Stimulated activated naive B cell treated with anti-CD40 and anti-IgM and Interleukin-4, amounts not matched to agents 10 μg/mL and 1 μg/mL and 100 μg/mL, for 72 hours (primary cell): Measurements from ENCODE around the gene NEGR1.
"Not testable (repeated sequence)": the region's sequence is repeated elsewhere in the genome, so short reads cannot be mapped to it uniquely, and the experiment has no call there.

Experiments
- ATAC-seq, 2 donors: fragments of 150-1000 bp; cut with Tn5 transposase; replicated peaks; 2 replicates each; pipeline ENCODE4 v1.10.0; 2021; ENCODE audit warnings: moderate library complexity in 1 of 2
- DNase-seq: peaks from one replicate; pipeline ENCODE4 v3.0.0; 2021
- H3K27ac Mint-ChIP-seq: one replicate; pipeline ENCODE4 v1.8.0; 2022; ENCODE audit warnings: mild to moderate bottlenecking, mixed read lengths
- H3K27me3 Mint-ChIP-seq, 2 donors: one replicate each; pipeline ENCODE4 v1.8.0; 2022; ENCODE audit warnings: mixed read lengths in 2 of 2
- H3K36me3 Mint-ChIP-seq, 2 donors: one replicate each; pipeline ENCODE4 v1.8.0; 2022; ENCODE audit warnings: mixed read lengths in 2 of 2, mild to moderate bottlenecking in 1 of 2
- H3K4me1 Mint-ChIP-seq, 2 donors: one replicate each; pipeline ENCODE4 v1.8.0; 2022; ENCODE audit warnings: mixed read lengths in 2 of 2, mild to moderate bottlenecking in 1 of 2
- H3K4me3 Mint-ChIP-seq, 2 donors: one replicate each; pipeline ENCODE4 v1.8.0; 2022; ENCODE audit warnings: mild to moderate bottlenecking in 2 of 2, mixed read lengths in 2 of 2, moderate library complexity in 1 of 2
- H3K9me3 Mint-ChIP-seq, 2 donors: one replicate each; pipeline ENCODE4 v1.8.0; 2022; ENCODE audit warnings: mixed read lengths in 2 of 2, mild to moderate bottlenecking in 1 of 2

The NEGR1 gene

GRCh38 chr1:71948561-71948960, 333.8 kb downstream of the NEGR1 start:
- H3K27ac Mint-ChIP-seq, result no peak overlapping the region
- ATAC-seq (no peak), DNase-seq (no peak)
- H3K4me3 Mint-ChIP-seq, result no peak overlapping the region
- H3K4me1 Mint-ChIP-seq, result peaks cover 0 to 4% of the 10 kb centered on the region in 2 donors
- no peaks in the 10 kb centered on the region for H3K27me3 Mint-ChIP-seq
- H3K9me3 Mint-ChIP-seq, result no peaks in the 10 kb centered on the region
- no peaks in the 10 kb centered on the region for H3K36me3 Mint-ChIP-seq

GRCh38 chr1:71944006-71944405, 338.3 kb downstream of the NEGR1 start:
- DNase-seq, result no peak
- no peaks in the 10 kb centered on the region for H3K9me3 Mint-ChIP-seq
- no peaks in the 10 kb centered on the region for H3K27me3 Mint-ChIP-seq
- no peaks in the 10 kb centered on the region for H3K4me1 Mint-ChIP-seq
- no peak overlapping the region for H3K27ac Mint-ChIP-seq
- no peak overlapping the region for H3K4me3 Mint-ChIP-seq
- no peak for ATAC-seq
- no peaks in the 10 kb centered on the region for H3K36me3 Mint-ChIP-seq

GRCh38 chr1:71940261-71940660, 342.1 kb downstream of the NEGR1 start:
- no peaks in the 10 kb centered on the region for H3K9me3 Mint-ChIP-seq
- no peak overlapping the region for H3K27ac Mint-ChIP-seq
- no peak for DNase-seq
- H3K4me1 Mint-ChIP-seq, result no peaks in the 10 kb centered on the region
- H3K27me3 Mint-ChIP-seq, result no peaks in the 10 kb centered on the region
- H3K4me3 Mint-ChIP-seq, result no peak overlapping the region
- no peaks in the 10 kb centered on the region for H3K36me3 Mint-ChIP-seq
- ATAC-seq, result no peak

GRCh38 chr1:71930511-71930910, 351.8 kb downstream of the NEGR1 start:
- ATAC-seq (no peak), DNase-seq (no peak)
- Mint-ChIP-seq H3K36me3 (no peaks in the 10 kb centered on the region), H3K4me1 (no peaks in the 10 kb centered on the region), H3K9me3 (no peaks in the 10 kb centered on the region), H3K27ac (no peak overlapping the region), H3K4me3 (no peak overlapping the region), H3K27me3 (no peaks in the 10 kb centered on the region)

GRCh38 chr1:71921935-71922559, 360.3 kb downstream of the NEGR1 start:
- Mint-ChIP-seq H3K4me3 (no peak overlapping the region), H3K36me3 (no peaks in the 10 kb centered on the region), H3K27me3 (no peaks in the 10 kb centered on the region), H3K4me1 (no peaks in the 10 kb centered on the region), H3K27ac (no peak overlapping the region), H3K9me3 (no peaks in the 10 kb centered on the region)
- DNase-seq (no peak), ATAC-seq (no peak)

- Mint-ChIP-seq H3K4me3 (no peak overlapping the region), H3K9me3 (no peaks in the 10 kb centered on the region), H3K27ac (no peak overlapping the region), H3K4me1 (no peaks in the 10 kb centered on the region), H3K36me3 (no peaks in the 10 kb centered on the region), H3K27me3 (no peaks in the 10 kb centered on the region)
- no peak for ATAC-seq
- no peak for DNase-seq
Measured at GRCh38 chr1:71921204-71921603, 361.1 kb downstream of the NEGR1 start.

- H3K4me1 Mint-ChIP-seq, result no peaks in the 10 kb centered on the region
- no peaks in the 10 kb centered on the region for H3K27me3 Mint-ChIP-seq
- no peak overlapping the region for H3K4me3 Mint-ChIP-seq
- no peak for ATAC-seq
- H3K36me3 Mint-ChIP-seq, result no peaks in the 10 kb centered on the region
- DNase-seq, result no peak
- no peaks in the 10 kb centered on the region for H3K9me3 Mint-ChIP-seq
- H3K27ac Mint-ChIP-seq, result no peak overlapping the region
Measured at GRCh38 chr1:71920556-71920955, 361.8 kb downstream of the NEGR1 start.

- Mint-ChIP-seq H3K36me3 (no peaks in the 10 kb centered on the region), H3K4me3 (no peak overlapping the region), H3K27ac (no peak overlapping the region), H3K27me3 (no peaks in the 10 kb centered on the region), H3K9me3 (no peaks in the 10 kb centered on the region), H3K4me1 (no peaks in the 10 kb centered on the region)
- ATAC-seq (no peak), DNase-seq (no peak)
Measured at GRCh38 chr1:71919811-71920509, 362.4 kb downstream of the NEGR1 start.

GRCh38 chr1:71918630-71919029, 363.7 kb downstream of the NEGR1 start:
- Mint-ChIP-seq H3K9me3 (no peaks in the 10 kb centered on the region), H3K36me3 (no peaks in the 10 kb centered on the region), H3K27me3 (no peaks in the 10 kb centered on the region), H3K4me3 (no peak overlapping the region), H3K4me1 (no peaks in the 10 kb centered on the region), H3K27ac (no peak overlapping the region)
- DNase-seq (no peak), ATAC-seq (no peak)

GRCh38 chr1:71916894-71917293, 365.4 kb downstream of the NEGR1 start:
- Mint-ChIP-seq H3K27ac (no peak overlapping the region), H3K4me3 (no peak overlapping the region)

GRCh38 chr1:71914626-71915025, 367.7 kb downstream of the NEGR1 start:
- Mint-ChIP-seq H3K36me3 (no peaks in the 10 kb centered on the region), H3K9me3 (no peaks in the 10 kb centered on the region), H3K4me3 (no peak overlapping the region), H3K27ac (no peak overlapping the region), H3K27me3 (no peaks in the 10 kb centered on the region), H3K4me1 (no peaks in the 10 kb centered on the region)
- DNase-seq (no peak), ATAC-seq (no peak)

More at GRCh38 chr1:71916894-71917293, 365.4 kb downstream of the NEGR1 start:
- no peaks in the 10 kb centered on the region for H3K9me3 Mint-ChIP-seq
- no peaks in the 10 kb centered on the region for H3K4me1 Mint-ChIP-seq
- H3K36me3 Mint-ChIP-seq, result no peaks in the 10 kb centered on the region
- no peak for DNase-seq
- no peak for ATAC-seq
- H3K27me3 Mint-ChIP-seq, result no peaks in the 10 kb centered on the region

GRCh38 chr1:71908871-71909390, 373.4 kb downstream of the NEGR1 start:
- ATAC-seq (no peak), DNase-seq (no peak)
- H3K27ac Mint-ChIP-seq, result no peak overlapping the region
- H3K27me3 Mint-ChIP-seq, result no peaks in the 10 kb centered on the region
- H3K9me3 Mint-ChIP-seq, result no peaks in the 10 kb centered on the region
- no peaks in the 10 kb centered on the region for H3K4me1 Mint-ChIP-seq
- H3K36me3 Mint-ChIP-seq, result no peaks in the 10 kb centered on the region
- no peak overlapping the region for H3K4me3 Mint-ChIP-seq

GRCh38 chr1:71908303-71908702, 374.0 kb downstream of the NEGR1 start:
- DNase-seq, result no peak
- H3K4me1 Mint-ChIP-seq, result no peaks in the 10 kb centered on the region
- H3K36me3 Mint-ChIP-seq, result no peaks in the 10 kb centered on the region

GRCh38 chr1:71899881-71900280, 382.5 kb downstream of the NEGR1 start:
- no peaks in the 10 kb centered on the region for H3K4me1 Mint-ChIP-seq
- H3K27ac Mint-ChIP-seq, result no peak overlapping the region
- no peaks in the 10 kb centered on the region for H3K36me3 Mint-ChIP-seq
- H3K4me3 Mint-ChIP-seq, result no peak overlapping the region
- DNase-seq, result no peak
- no peaks in the 10 kb centered on the region for H3K27me3 Mint-ChIP-seq
- no peak for ATAC-seq
- H3K9me3 Mint-ChIP-seq, result no peaks in the 10 kb centered on the region

More at GRCh38 chr1:71908303-71908702, 374.0 kb downstream of the NEGR1 start:
- ATAC-seq, result no peak
- no peak overlapping the region for H3K4me3 Mint-ChIP-seq
- no peaks in the 10 kb centered on the region for H3K9me3 Mint-ChIP-seq
- H3K27me3 Mint-ChIP-seq, result no peaks in the 10 kb centered on the region
- no peak overlapping the region for H3K27ac Mint-ChIP-seq

GRCh38 chr1:71888166-71888565, 394.2 kb downstream of the NEGR1 start:
- not testable (repeated sequence) for ATAC-seq, H3K9me3 Mint-ChIP-seq, H3K4me3 Mint-ChIP-seq

More at GRCh38 chr1:71888166-71888565, 394.2 kb downstream of the NEGR1 start:
- not testable (repeated sequence) for DNase-seq, H3K4me1 Mint-ChIP-seq, H3K27me3 Mint-ChIP-seq, H3K27ac Mint-ChIP-seq, H3K36me3 Mint-ChIP-seq
